ENCODE results near the gene RPL22. TPM values are rescaled to one million over a fixed set of nuclear protein-coding genes. Genes with fewer than 3 reads are reported as not detected.

The RPL22 gene
- total RNA-seq, 4 donors from 2014 or later: 56.5 to 170 (median 106) TPM

DNA sequence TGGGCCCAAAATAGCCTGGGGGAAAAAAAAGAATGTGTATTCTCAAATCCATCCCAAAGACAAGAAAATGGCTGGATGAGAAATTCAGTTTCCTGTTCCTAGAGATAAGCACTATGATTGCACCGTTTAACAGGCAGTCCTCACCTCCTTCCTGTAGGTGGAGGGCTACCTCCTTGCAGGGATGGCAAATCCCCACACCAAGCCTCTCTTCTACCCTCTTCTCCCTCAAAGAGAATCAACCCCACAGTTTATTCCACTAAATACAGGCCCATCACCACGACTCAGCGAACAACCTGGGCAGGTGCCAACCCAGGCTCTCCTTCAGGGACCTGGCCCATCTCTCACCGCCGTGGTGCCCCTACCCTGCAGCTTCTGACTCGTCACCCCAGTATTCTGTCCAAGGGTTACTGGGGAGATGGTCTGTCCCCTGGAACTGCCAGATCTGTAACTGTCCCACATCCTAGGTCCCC lies 15.8 kb downstream of the RPL22 start:
- intact Hi-C loops (cut with DNase I; ENCODE audit: low total_unique reads): no loop called here
- no peak for DNase-seq
- Histone ChIP-seq H3K9me3 (no peaks in the 10 kb centered on the region), H3K27me3 (peaks cover 35% of the 10 kb centered on the region), H3K36me3 (peaks cover 0 to 9% (median under 1%) of the 10 kb centered on the region in 4 donors), H3K4me1 (peaks cover 3 to 26% (median 14%) of the 10 kb centered on the region in 4 donors), H3K27ac (no peak overlapping the region), H3K4me3 (no peak overlapping the region)
- in situ Hi-C loops (cut with MboI; ENCODE audit: low pct_ligation_motif_present in 1 of 4, low pct_unique_long_range_greater_than_20kb in 1 of 4, low sequenced_read_pairs in 3 of 4): no loop called here
- TF ChIP-seq POLR2A (IDR thresholded peaks at IDR 0.05) (no peak), EP300 (IDR thresholded peaks at IDR 0.05; ENCODE audit: low read depth) (no peak), POLR2AphosphoS5 (IDR thresholded peaks at IDR 0.05) (no peak)
- TF ChIP-seq, protein P1, sequence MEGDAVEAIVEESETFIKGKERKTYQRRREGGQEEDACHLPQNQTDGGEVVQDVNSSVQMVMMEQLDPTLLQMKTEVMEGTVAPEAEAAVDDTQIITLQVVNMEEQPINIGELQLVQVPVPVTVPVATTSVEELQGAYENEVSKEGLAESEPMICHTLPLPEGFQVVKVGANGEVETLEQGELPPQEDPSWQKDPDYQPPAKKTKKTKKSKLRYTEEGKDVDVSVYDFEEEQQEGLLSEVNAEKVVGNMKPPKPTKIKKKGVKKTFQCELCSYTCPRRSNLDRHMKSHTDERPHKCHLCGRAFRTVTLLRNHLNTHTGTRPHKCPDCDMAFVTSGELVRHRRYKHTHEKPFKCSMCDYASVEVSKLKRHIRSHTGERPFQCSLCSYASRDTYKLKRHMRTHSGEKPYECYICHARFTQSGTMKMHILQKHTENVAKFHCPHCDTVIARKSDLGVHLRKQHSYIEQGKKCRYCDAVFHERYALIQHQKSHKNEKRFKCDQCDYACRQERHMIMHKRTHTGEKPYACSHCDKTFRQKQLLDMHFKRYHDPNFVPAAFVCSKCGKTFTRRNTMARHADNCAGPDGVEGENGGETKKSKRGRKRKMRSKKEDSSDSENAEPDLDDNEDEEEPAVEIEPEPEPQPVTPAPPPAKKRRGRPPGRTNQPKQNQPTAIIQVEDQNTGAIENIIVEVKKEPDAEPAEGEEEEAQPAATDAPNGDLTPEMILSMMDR (IDR thresholded peaks at IDR 0.05): no peak
- 22 to 57% methylated on average over 1 to 6 of the region's 6 CpGs for WGBS, 2 donors (ENCODE audit: low coverage in 1 of 2)

DNA sequence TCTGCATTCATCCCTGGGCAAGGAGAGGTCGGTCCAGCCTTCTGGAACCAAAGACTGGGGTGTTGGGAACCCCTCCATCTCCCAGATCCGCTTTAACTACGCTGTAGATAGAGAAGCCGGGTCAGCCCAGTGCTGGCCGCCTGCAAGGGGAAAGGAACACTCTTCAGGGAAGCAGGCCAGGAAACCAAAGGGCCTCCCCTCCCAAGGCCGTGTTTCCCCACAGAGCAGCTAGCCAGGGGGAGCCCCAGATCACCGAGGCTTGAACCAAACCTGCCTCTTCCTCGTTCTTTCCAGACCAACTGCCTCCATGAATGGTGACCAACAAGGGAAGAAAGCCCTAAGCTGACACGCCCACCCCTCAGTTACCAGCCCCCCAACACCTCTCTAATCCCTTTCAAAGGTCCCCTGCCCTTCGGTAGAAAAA lies 18.0 kb downstream of the RPL22 start:
- Histone ChIP-seq H3K27ac (no peak overlapping the region), H3K27me3 (peaks cover 57% of the 10 kb centered on the region), H3K9me3 (no peaks in the 10 kb centered on the region), H3K36me3 (no peaks in the 10 kb centered on the region), H3K4me1 (peaks cover 3 to 27% (median 14%) of the 10 kb centered on the region in 4 donors), H3K4me3 (no peak overlapping the region)
- intact Hi-C loops (cut with DNase I; ENCODE audit: low total_unique reads): no loop called here
- no peak for DNase-seq
- TF ChIP-seq POLR2AphosphoS5 (IDR thresholded peaks at IDR 0.05) (no peak), POLR2A (IDR thresholded peaks at IDR 0.05) (no peak), EP300 (IDR thresholded peaks at IDR 0.05; ENCODE audit: low read depth) (no peak)
- TF ChIP-seq, protein P1 (IDR thresholded peaks at IDR 0.05): no peak
- WGBS, 2 donors (ENCODE audit: low coverage in 1 of 2): 14 to 29% methylated on average over 5 to 10 of the region's 10 CpGs
- in situ Hi-C loops (cut with MboI; ENCODE audit: low pct_ligation_motif_present in 1 of 4, low pct_unique_long_range_greater_than_20kb in 1 of 4, low sequenced_read_pairs in 3 of 4): no loop called here

DNA sequence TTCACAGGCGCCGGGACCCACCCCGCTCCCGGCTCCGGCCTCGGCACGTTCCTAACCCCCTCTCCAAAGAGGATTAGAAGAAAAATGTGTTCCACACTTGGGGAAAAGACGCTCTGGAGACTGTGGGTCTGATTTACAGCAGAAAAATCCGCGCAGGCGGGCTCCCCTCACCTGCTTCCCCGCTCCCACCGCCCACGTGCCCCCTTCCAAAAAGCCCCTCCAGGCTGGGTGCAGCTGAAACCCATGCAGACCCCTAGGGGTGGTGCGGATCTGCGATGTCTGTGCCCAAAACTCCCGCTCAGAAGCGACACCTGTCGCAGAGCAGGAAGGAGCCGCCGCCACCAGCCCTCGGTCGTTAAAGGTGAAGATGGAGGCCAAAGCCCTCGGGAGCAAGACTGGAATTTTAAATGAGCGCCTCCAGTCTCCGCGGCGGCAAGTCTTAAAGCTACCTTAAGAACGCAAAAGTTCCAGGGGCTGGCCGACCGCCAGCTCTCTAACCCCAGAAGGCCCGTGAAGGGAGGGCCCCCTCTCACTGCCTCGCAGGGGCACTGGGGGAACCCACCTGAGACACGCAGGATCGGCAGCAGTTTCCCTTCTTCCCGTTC lies 18.6 kb downstream of the RPL22 start:
- DNase-seq: no peak
- intact Hi-C loops (cut with DNase I; ENCODE audit: low total_unique reads): no loop called here

DNA sequence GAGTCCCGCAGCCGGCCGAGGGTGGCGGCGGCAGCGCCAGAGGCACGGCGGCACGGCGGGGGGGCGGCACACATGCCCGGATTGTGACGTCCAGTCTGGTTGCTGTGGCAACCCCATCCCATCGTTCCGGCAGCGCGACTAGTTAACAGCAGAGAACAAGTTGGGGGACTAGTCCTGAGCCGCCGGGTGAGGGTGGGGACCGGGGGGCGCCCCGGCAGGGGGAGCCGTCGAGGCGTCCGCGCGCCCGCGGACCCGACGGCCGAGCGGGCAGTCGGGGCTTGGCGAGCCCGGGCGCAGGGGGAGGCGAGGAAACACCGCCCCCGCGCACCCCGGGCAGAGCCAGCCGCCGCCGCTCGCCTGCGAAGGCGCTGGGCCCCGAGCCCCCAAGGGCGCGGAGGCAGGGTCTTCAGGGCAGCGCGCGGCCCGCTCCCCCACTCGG lies 19.1 kb downstream of the RPL22 start, which contains the start of gene CHD5:
Gene CHD5, minus strand, starts transcription at position 54 of the 439 bp plus-strand sequence. CDS start 298 bp downstream, outside the sequence.
- no peaks in the 10 kb centered on the region for H3K36me3 ChIP-seq
- peaks cover 61% of the 10 kb centered on the region for H3K27me3 ChIP-seq
- in situ Hi-C loops (cut with MboI; ENCODE audit: low pct_ligation_motif_present in 1 of 4, low pct_unique_long_range_greater_than_20kb in 1 of 4, low sequenced_read_pairs in 3 of 4) (no loop called here), intact Hi-C loops (cut with DNase I; ENCODE audit: low total_unique reads) (no loop called here)
- TF ChIP-seq, protein P1 (IDR thresholded peaks at IDR 0.05): no peak
- TF ChIP-seq POLR2AphosphoS5 (IDR thresholded peaks at IDR 0.05) (no peak), POLR2A (IDR thresholded peaks at IDR 0.05) (no peak), EP300 (IDR thresholded peaks at IDR 0.05; ENCODE audit: low read depth) (no peak)
- no peak within 1 kb of the TSS for H3K27ac ChIP-seq
- 5% methylated on average over 33 of the region's 57 CpGs; no CpG with 5 or more reads in 1 of the 2 donors for WGBS, 2 donors (ENCODE audit: low coverage in 1 of 2)
- no peaks in the 10 kb centered on the region for H3K9me3 ChIP-seq
- peaks cover 3 to 27% (median 13%) of the 10 kb centered on the region in 4 donors for H3K4me1 ChIP-seq
- DNase-seq: no peak
- peak within 1 kb of the TSS in 2 of 4 donors; percentile 10 to 35 for H3K4me3 ChIP-seq

More for the DNA sequence above, 18.6 kb downstream of the RPL22 start:
- in situ Hi-C loops (cut with MboI; ENCODE audit: low pct_ligation_motif_present in 1 of 4, low pct_unique_long_range_greater_than_20kb in 1 of 4, low sequenced_read_pairs in 3 of 4): no loop called here
- TF ChIP-seq, protein P1 (IDR thresholded peaks at IDR 0.05): no peak
- TF ChIP-seq EP300 (IDR thresholded peaks at IDR 0.05; ENCODE audit: low read depth) (no peak), POLR2A (IDR thresholded peaks at IDR 0.05) (no peak), POLR2AphosphoS5 (IDR thresholded peaks at IDR 0.05) (no peak)
- no peak overlapping the region for H3K27ac ChIP-seq
- peaks cover 61% of the 10 kb centered on the region for H3K27me3 ChIP-seq
- no peaks in the 10 kb centered on the region for H3K36me3 ChIP-seq
- 5% methylated on average over 32 of the region's 36 CpGs; no CpG with 5 or more reads in 1 of the 2 donors for WGBS, 2 donors (ENCODE audit: low coverage in 1 of 2)
- peaks cover 3 to 27% (median 14%) of the 10 kb centered on the region in 4 donors for H3K4me1 ChIP-seq
- H3K4me3 ChIP-seq: peak overlapping the region in 1 of 4 donors; percentile 13
- no peaks in the 10 kb centered on the region for H3K9me3 ChIP-seq

Measured in transverse colon (tissue), 4 donors.